ENCODE results near the gene KCNB1.

DNA sequence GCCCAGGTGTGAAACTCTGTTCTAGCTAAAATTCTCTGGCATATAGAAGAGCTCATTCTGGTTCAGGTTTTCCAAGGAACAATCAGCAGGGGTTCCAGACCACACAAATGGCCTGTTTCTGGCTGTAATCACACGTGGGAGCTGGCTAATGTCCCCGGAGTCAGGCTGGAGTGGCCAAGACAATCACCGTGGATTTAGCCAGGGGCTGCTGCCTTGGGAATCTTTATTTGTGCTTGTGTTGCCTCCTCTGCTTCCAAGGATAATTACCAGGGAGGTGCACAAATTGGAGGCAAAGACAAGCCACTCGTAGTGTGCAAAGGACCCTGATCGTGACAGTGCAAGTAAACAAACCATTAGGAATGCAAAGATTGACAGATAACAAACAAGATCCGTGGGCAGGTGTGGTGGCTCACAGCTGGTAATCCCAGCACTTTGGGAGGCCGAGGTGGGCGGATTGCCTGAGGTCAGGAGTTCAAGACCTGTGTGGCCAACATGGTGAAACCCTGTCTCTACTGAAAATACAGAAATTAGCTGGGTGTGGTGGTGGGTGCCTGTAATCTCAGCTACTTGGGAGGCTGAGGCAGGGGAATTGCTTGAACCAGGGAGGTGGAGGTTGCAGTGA is 77.3 kb downstream of the KCNB1 start:
- no peak for TF ChIP-seq POLR2AphosphoS5 (IDR thresholded peaks at IDR 0.05; ENCODE audit: low read depth, low read length)
- no peak for TF ChIP-seq POLR2A (IDR thresholded peaks at IDR 0.05; ENCODE audit: low read depth, low read length)
- no peak for TF ChIP-seq TAF1 (IDR thresholded peaks at IDR 0.05; ENCODE audit: low read depth, low read length)
- no peak for TF ChIP-seq SPI1 (IDR thresholded peaks at IDR 0.05; ENCODE audit: low read depth, low read length)
- no peak for TF ChIP-seq PAX5 (IDR thresholded peaks at IDR 0.05; ENCODE audit: insufficient read depth, low read length, severe bottlenecking)
- TF ChIP-seq POU2F2 (IDR thresholded peaks at IDR 0.05; ENCODE audit: low read depth, low read length), result no peak
